Measurements from ENCODE around the gene MRPS2. TPM values are rescaled to one million over a fixed set of nuclear protein-coding genes. Genes with fewer than 3 reads are reported as not detected.

The MRPS2 gene
- total and polyA plus RNA-seq, 10 of the 15 experiments (the other 5 are each of a cell fraction or from before 2014, with no cell fraction given), result 3.3 to 103 (median 69.5) TPM

- TF ChIP-seq POU2F2 (IDR thresholded peaks at IDR 0.05; ENCODE audit: borderline replicate concordance, low read depth, low read length) (no peak), CHD4 (IDR thresholded peaks at IDR 0.05) (no peak), TCF12 (IDR thresholded peaks at IDR 0.05; ENCODE audit: low read depth, low read length) (no peak), BACH1 (IDR thresholded peaks at IDR 0.05; ENCODE audit: borderline replicate concordance) (no peak), TAF1 (IDR thresholded peaks at IDR 0.05; ENCODE audit: borderline replicate concordance, low read depth, low read length) (no peak), MAX (IDR thresholded peaks at IDR 0.05; ENCODE audit: low read depth, low read length) (no peak), USF1 (IDR thresholded peaks at IDR 0.05; ENCODE audit: borderline replicate concordance, extremely low read length, insufficient read depth, low read depth, low read length) (no peak)
These were observed 25.7 kb downstream of the MRPS2 start (continued) for GRCh38 chr9:135526089-135526729.

- POLR2A ChIA-PET, result no interaction called here
- no TSS peak for BruUV-seq (replicated peaks)
- FAIRE-seq, result no peak
- no peak for TF ChIP-seq ZBTB4 (CRISPR knock-in tag; IDR thresholded peaks at IDR 0.05)
- no peak for TF ChIP-seq TCF7 (IDR thresholded peaks at IDR 0.05; ENCODE audit: borderline replicate concordance)
- TF ChIP-seq EED (IDR thresholded peaks at IDR 0.05; ENCODE audit: low read depth), result no peak
- no peak for TF ChIP-seq MTA3 (IDR thresholded peaks at IDR 0.05; ENCODE audit: borderline replicate concordance, low read length)
- TF ChIP-seq POLR2AphosphoS2 (IDR thresholded peaks at IDR 0.05; ENCODE audit: low read depth, low read length), result no peak
- no peak for TF ChIP-seq ZBED1 (IDR thresholded peaks at IDR 0.05; ENCODE audit: borderline replicate concordance)
- TF ChIP-seq TAF1 (IDR thresholded peaks at IDR 0.05; ENCODE audit: borderline replicate concordance, low read depth, low read length), result no peak
- no peak for TF ChIP-seq RAD21 (IDR thresholded peaks at IDR 0.05; ENCODE audit: insufficient read depth, low read depth, low read length)
- no peak for TF ChIP-seq RBBP5 (conservative IDR thresholded peaks at IDR 0.05)
- TF ChIP-seq BMI1 (IDR thresholded peaks at IDR 0.05; ENCODE audit: borderline replicate concordance), result no peak
- TF ChIP-seq SP1 (IDR thresholded peaks at IDR 0.05; ENCODE audit: low read depth, low read length), result no peak
These were observed 26.5 kb downstream of the MRPS2 start for GRCh38 chr9:135526730-135527571.

More at GRCh38 chr9:135526730-135527571, 26.5 kb downstream of the MRPS2 start:
- Histone ChIP-seq H2AFZ (ENCODE audit: control insufficient read depth, low read depth, low read length) (no peak overlapping the region), H4K20me1 (ENCODE audit: control insufficient read depth, insufficient read depth) (no peaks in the 10 kb centered on the region), H3K9me3 (replicated peaks; ENCODE audit: control insufficient read depth, insufficient read depth, low read length) (no peaks in the 10 kb centered on the region), H3K9ac (ENCODE audit: control insufficient read depth, insufficient read depth, low read length) (no peak overlapping the region), H3K36me3 (ENCODE audit: control insufficient read depth in 2 of 2, insufficient read depth in 2 of 2, low read length in 1 of 2) (no peaks in the 10 kb centered on the region), H3K4me3 (no peak overlapping the region), H3K79me2 (ENCODE audit: control insufficient read depth, insufficient read depth, low read length) (no peaks in the 10 kb centered on the region), H3K4me1 (ENCODE audit: control insufficient read depth, insufficient read depth, low read length) (no peaks in the 10 kb centered on the region), H3K27me3 (replicated peaks in 1 of 2; ENCODE audit: control insufficient read depth in 2 of 2, insufficient read depth in 2 of 2, low read length in 1 of 2) (peaks cover 0 to 3% of the 10 kb centered on the region in 2 experiments; a peak in 1 of 4 replicates), H3K4me2 (ENCODE audit: control insufficient read depth, insufficient read depth) (no peak overlapping the region), H3K27ac (ENCODE audit: control insufficient read depth, insufficient read depth) (no peak overlapping the region)
- ChIA-PET SMC1A (ENCODE audit: uncharacterized antibody, unreplicated experiment) (no interaction called here), CTCF (no interaction called here), RAD21 (ENCODE audit: unreplicated experiment) (no interaction called here)
- DNase-seq (ENCODE audit: low read depth, low spot score) (no peak), ATAC-seq (no peak)
- in situ Hi-C loops (cut with MboI), result no loop called here
- WGBS (ENCODE audit: insufficient coverage, insufficient replicate concordance, low lambda C conversion rate, missing lambda C conversion rate), result 64% methylated on average over 28 of the region's 30 CpGs
- intact Hi-C loops (cut with micrococcal nuclease; ENCODE audit: unreplicated experiment), result no loop called here

Measured in GM12878 (cell line).